Measurements from ENCODE around the gene PRKAG2.
A peak's percentile ranks its signal among the peaks of the same experiment; 100 is the strongest.

The PRKAG2 gene

DNA sequence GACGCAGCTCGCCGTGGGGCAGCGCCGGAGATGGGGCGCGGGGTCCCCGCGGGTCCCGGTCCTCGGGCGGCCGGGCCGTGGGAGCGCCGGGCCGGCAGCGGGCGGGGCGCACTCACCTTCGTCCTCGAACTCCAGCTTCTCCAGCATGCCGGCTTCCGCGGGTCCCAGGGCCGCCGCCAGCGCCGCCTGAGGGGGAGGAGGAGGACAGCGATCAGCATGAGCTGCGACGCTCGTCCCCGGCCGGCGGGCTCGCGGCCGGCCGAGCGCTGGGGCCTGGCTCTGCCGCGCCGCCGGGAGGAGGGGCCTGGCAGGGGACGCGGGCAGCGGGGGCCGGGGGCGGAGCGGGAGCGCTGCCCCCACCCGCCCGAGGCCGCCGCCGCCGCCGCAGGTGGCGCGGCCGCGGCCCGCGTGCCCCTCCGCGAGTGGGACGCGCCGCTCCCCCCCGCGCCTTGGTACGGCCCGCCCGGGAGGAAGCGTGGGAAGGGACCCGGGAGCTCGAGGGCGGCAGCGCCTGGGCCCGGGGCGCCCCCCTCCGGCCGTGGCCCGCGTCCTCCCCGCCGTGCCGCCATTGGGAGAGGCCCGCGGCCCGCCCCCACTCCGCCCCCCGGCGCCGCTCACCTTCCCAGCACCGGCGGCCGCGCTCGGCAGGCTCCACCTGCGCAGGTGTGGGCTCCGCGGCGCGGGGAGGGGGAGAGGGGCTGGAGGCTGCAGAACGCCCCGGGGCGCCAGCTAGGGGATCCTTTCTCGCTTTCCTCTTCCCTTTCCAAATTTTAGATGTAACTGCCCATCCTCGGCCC is 244.8 kb downstream of the PRKAG2 start:
- Histone ChIP-seq H3K4me2 (ENCODE audit: low read depth, low read length, poor library complexity, severe bottlenecking) (peak overlapping the region; percentile 94), H3K9me2 (replicated peaks; ENCODE audit: low read depth, low read length) (no peaks in the 10 kb centered on the region), H3K4me3 (ENCODE audit: low read length, poor library complexity, severe bottlenecking) (peak overlapping the region; percentile 74), H4K20me1 (ENCODE audit: insufficient read depth, low read length, poor library complexity, severe bottlenecking) (no peaks in the 10 kb centered on the region), H2AFZ (ENCODE audit: low read length) (peak overlapping the region; percentile 41; the same call in 1 of the 2 replicates), H3K36me3 (ENCODE audit: insufficient read depth, low read length) (no peaks in the 10 kb centered on the region), H3K79me2 (ENCODE audit: insufficient read depth, low read length) (peaks cover 5% of the 10 kb centered on the region; the same call in 1 of the 2 replicates), H3K9ac (ENCODE audit: low read depth, low read length, poor library complexity, severe bottlenecking) (peak overlapping the region; percentile 63), H3K27me3 (ENCODE audit: insufficient read depth, low read length, poor library complexity, severe bottlenecking) (no peaks in the 10 kb centered on the region), H3K4me1 (ENCODE audit: insufficient read depth, low read length, poor library complexity, severe bottlenecking) (peaks cover 11% of the 10 kb centered on the region), H3F3A (ENCODE audit: low read depth) (peaks cover 11% of the 10 kb centered on the region; the same call in 1 of the 2 replicates), H3K9me3 (ENCODE audit: insufficient read depth, low read depth, low read length) (no peaks in the 10 kb centered on the region)
- TF ChIP-seq, protein P1, sequence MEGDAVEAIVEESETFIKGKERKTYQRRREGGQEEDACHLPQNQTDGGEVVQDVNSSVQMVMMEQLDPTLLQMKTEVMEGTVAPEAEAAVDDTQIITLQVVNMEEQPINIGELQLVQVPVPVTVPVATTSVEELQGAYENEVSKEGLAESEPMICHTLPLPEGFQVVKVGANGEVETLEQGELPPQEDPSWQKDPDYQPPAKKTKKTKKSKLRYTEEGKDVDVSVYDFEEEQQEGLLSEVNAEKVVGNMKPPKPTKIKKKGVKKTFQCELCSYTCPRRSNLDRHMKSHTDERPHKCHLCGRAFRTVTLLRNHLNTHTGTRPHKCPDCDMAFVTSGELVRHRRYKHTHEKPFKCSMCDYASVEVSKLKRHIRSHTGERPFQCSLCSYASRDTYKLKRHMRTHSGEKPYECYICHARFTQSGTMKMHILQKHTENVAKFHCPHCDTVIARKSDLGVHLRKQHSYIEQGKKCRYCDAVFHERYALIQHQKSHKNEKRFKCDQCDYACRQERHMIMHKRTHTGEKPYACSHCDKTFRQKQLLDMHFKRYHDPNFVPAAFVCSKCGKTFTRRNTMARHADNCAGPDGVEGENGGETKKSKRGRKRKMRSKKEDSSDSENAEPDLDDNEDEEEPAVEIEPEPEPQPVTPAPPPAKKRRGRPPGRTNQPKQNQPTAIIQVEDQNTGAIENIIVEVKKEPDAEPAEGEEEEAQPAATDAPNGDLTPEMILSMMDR (conservative IDR thresholded peaks at IDR 0.05; ENCODE audit: low read length): no peak; the same call in 1 of the 2 replicates
- TF ChIP-seq EZH2phosphoT487 (IDR thresholded peaks at IDR 0.05; ENCODE audit: borderline replicate concordance): no peak

DNA sequence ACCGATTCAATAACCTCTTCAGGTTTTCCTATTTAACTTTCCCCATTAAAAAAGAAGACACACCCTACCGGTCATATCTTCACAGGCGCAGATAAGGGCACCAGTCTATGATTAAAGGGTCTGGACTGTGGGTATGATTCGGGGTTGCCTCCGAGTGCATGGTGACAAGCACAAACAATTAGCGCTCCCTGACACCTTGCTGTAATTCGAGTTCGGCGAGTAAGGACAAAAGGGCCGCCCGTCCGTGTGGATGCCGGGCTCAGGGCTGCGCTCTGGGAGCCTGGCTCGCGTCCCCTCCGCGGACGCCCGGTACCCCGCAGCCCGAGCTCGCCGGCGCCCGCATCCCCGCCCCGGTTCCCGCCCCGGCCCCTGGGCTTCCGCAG is 245.4 kb downstream of the PRKAG2 start:
- Histone ChIP-seq H3K9ac (ENCODE audit: low read depth, low read length, poor library complexity, severe bottlenecking) (peak overlapping the region; percentile 63), H3F3A (ENCODE audit: low read depth) (peaks cover 11% of the 10 kb centered on the region; the same call in 1 of the 2 replicates), H4K20me1 (ENCODE audit: insufficient read depth, low read length, poor library complexity, severe bottlenecking) (no peaks in the 10 kb centered on the region), H2AFZ (ENCODE audit: low read length) (peak overlapping the region; percentile 41), H3K36me3 (ENCODE audit: insufficient read depth, low read length) (no peaks in the 10 kb centered on the region), H3K4me1 (ENCODE audit: insufficient read depth, low read length, poor library complexity, severe bottlenecking) (peaks cover 11% of the 10 kb centered on the region), H3K9me2 (replicated peaks; ENCODE audit: low read depth, low read length) (no peaks in the 10 kb centered on the region), H3K4me3 (ENCODE audit: low read length, poor library complexity, severe bottlenecking) (peak overlapping the region; percentile 74), H3K4me2 (ENCODE audit: low read depth, low read length, poor library complexity, severe bottlenecking) (peak overlapping the region; percentile 94), H3K79me2 (ENCODE audit: insufficient read depth, low read length) (peaks cover 5% of the 10 kb centered on the region; the same call in 1 of the 2 replicates), H3K27me3 (ENCODE audit: insufficient read depth, low read length, poor library complexity, severe bottlenecking) (no peaks in the 10 kb centered on the region), H3K9me3 (ENCODE audit: insufficient read depth, low read depth, low read length) (no peaks in the 10 kb centered on the region)
- TF ChIP-seq EZH2phosphoT487 (IDR thresholded peaks at IDR 0.05; ENCODE audit: borderline replicate concordance): no peak
- TF ChIP-seq, protein P1 (conservative IDR thresholded peaks at IDR 0.05; ENCODE audit: low read length): peak; percentile 17

DNA sequence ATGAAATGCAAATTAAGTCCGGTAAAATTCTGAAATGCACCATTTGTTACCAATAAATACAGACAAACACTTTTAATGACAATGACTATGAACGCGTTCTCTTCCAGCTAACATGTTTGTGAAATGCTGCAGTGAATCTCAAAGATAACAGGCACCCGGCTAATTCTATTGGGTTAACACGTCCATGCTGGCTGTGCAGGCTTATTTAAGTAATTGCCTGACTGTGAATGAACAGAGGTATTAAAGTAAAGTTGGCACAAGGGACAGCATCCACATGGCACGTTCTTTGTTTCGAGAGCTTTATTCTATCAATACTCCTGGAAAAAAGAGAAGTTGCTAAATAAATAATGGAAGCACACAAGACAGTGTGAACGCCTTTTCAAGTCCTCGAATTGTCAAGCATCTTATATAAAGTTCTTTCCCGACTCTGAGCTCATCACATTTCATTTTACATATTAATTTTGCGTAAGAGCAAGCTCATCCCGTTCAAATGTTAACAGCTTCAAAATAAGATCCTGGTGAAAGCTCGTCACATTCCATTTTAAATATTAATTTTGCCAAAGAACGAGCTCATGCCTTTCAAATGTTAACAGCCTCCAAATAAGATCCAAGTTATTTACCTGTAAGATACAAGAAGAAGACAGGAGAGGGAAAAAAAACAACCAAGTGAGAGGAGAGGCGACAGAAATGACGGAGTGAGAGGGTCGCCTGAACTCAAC is 245.9 kb downstream of the PRKAG2 start:
- peak overlapping the region; percentile 41 for H2AFZ ChIP-seq (ENCODE audit: low read length)
- H3K9ac ChIP-seq (ENCODE audit: low read depth, low read length, poor library complexity, severe bottlenecking): peak overlapping the region; percentile 63
- peaks cover 11% of the 10 kb centered on the region for H3K4me1 ChIP-seq (ENCODE audit: insufficient read depth, low read length, poor library complexity, severe bottlenecking)
- H3F3A ChIP-seq (ENCODE audit: low read depth): peaks cover 11% of the 10 kb centered on the region; the same call in 1 of the 2 replicates
- no peaks in the 10 kb centered on the region for H4K20me1 ChIP-seq (ENCODE audit: insufficient read depth, low read length, poor library complexity, severe bottlenecking)
- no peaks in the 10 kb centered on the region for H3K9me2 ChIP-seq (replicated peaks; ENCODE audit: low read depth, low read length)
- no peaks in the 10 kb centered on the region for H3K36me3 ChIP-seq (ENCODE audit: insufficient read depth, low read length)
- peak overlapping the region; percentile 94 for H3K4me2 ChIP-seq (ENCODE audit: low read depth, low read length, poor library complexity, severe bottlenecking)
- no peak for TF ChIP-seq EZH2phosphoT487 (IDR thresholded peaks at IDR 0.05; ENCODE audit: borderline replicate concordance)
- TF ChIP-seq, protein P1 (conservative IDR thresholded peaks at IDR 0.05; ENCODE audit: low read length): no peak
- H3K27me3 ChIP-seq (ENCODE audit: insufficient read depth, low read length, poor library complexity, severe bottlenecking): no peaks in the 10 kb centered on the region
- H3K4me3 ChIP-seq (ENCODE audit: low read length, poor library complexity, severe bottlenecking): peak overlapping the region; percentile 74
- no peaks in the 10 kb centered on the region for H3K9me3 ChIP-seq (ENCODE audit: insufficient read depth, low read depth, low read length)
- H3K79me2 ChIP-seq (ENCODE audit: insufficient read depth, low read length): peaks cover 5% of the 10 kb centered on the region; the same call in 1 of the 2 replicates
